HepG2 (cell line): ENCODE data around the gene TBCCD1. TPM values are rescaled to one million over a fixed set of nuclear protein-coding genes. Genes with fewer than 3 reads are reported as not detected.
A peak's percentile ranks its signal among the peaks of the same experiment; 100 is the strongest.

Source experiments
- CREM ChIP-seq, 2 experiments: sonication (generic) in 1 of 2; formaldehyde crosslinking in 1 of 2; IDR thresholded peaks; 2 replicates each; pipeline versions ENCODE4 v1.4.0 to v1.6.1; 2016 to 2020; ENCODE audit warnings: antibody characterized with exemption in 1 of 2, mild to moderate bottlenecking in 1 of 2, missing genetic modification reagents in 1 of 2
- EHMT2 ChIP-seq: fragments of 200-600 bp; sonication (generic); IDR thresholded peaks from 2 replicates; pipeline ENCODE4 v1.7.0; 2017; ENCODE audit warnings: antibody characterized with exemption, low read depth, low read length, borderline replicate concordance
- FOXC1 ChIP-seq: sonication (generic); formaldehyde crosslinking; IDR thresholded peaks from 2 replicates; pipeline ENCODE4 v1.8.0; 2022; ENCODE audit warnings: mild to moderate bottlenecking, missing genetic modification reagents, borderline replicate concordance
- HDAC1 ChIP-seq: sonication (generic); formaldehyde crosslinking; IDR thresholded peaks from 2 replicates; pipeline ENCODE4 v1.5.1; 2020; ENCODE audit warnings: mild to moderate bottlenecking, missing genetic modification reagents
- JUN ChIP-seq: sonication (generic); formaldehyde crosslinking; IDR thresholded peaks from 2 replicates; pipeline ENCODE4 v1.4.0; 2020; ENCODE audit warnings: mild to moderate bottlenecking, missing genetic modification reagents
- JUNB ChIP-seq: sonication (generic); formaldehyde crosslinking; IDR thresholded peaks from 2 replicates; pipeline ENCODE4 v1.8.0; 2022; ENCODE audit warnings: missing genetic modification reagents, mild to moderate bottlenecking, borderline replicate concordance
- KLF16 ChIP-seq, 2 experiments: sonication (generic) in 1 of 2; formaldehyde crosslinking in 1 of 2; IDR thresholded peaks; 2 replicates each; pipeline versions ENCODE4 v1.6.1 to v1.8.0; 2016 to 2023; ENCODE audit warnings: missing genetic modification reagents in 2 of 2, missing compliant biosample characterization in 1 of 2
- KLF6 ChIP-seq: IDR thresholded peaks from 2 replicates; pipeline ENCODE4 v1.8.0; 2016; ENCODE audit warnings: missing biosample characterization, missing genetic modification reagents
- MBD4 ChIP-seq: IDR thresholded peaks from 2 replicates; pipeline ENCODE4 v1.6.1; 2012; ENCODE audit warnings: low read length, inconsistent platforms, borderline replicate concordance
- MEIS1 ChIP-seq: sonication (generic); formaldehyde crosslinking; IDR thresholded peaks from 2 replicates; pipeline ENCODE4 v1.9.0; 2021; ENCODE audit warnings: mild to moderate bottlenecking, missing genetic modification reagents, moderate library complexity, borderline replicate concordance
- MTF2 ChIP-seq: sonication (generic); formaldehyde crosslinking; IDR thresholded peaks from 2 replicates; pipeline ENCODE4 v1.5.0; 2020; ENCODE audit warnings: missing genetic modification reagents, borderline replicate concordance
- PAWR ChIP-seq: sonication (generic); formaldehyde crosslinking; IDR thresholded peaks from 2 replicates; pipeline ENCODE4 v1.4.0; 2020; ENCODE audit warnings: missing genetic modification reagents, mild to moderate bottlenecking, borderline replicate concordance
- POLR2G ChIP-seq: fragments of 200-400 bp; formaldehyde crosslinking; IDR thresholded peaks from 2 replicates; pipeline ENCODE4 v1.6.1; 2018; ENCODE audit warnings: mild to moderate bottlenecking, low read depth, low read length, moderate library complexity
- RCOR2 ChIP-seq: IDR thresholded peaks from 2 replicates; pipeline ENCODE4 v1.6.1; 2016; ENCODE audit warnings: missing biosample characterization, missing genetic modification reagents
- ZBTB34 ChIP-seq: sonication (generic); formaldehyde crosslinking; IDR thresholded peaks from 2 replicates; pipeline ENCODE4 v1.8.0; 2022; ENCODE audit warnings: mild to moderate bottlenecking, missing genetic modification reagents
- ZFP91 ChIP-seq: sonication (generic); formaldehyde crosslinking; IDR thresholded peaks from 2 replicates; pipeline ENCODE4 v1.9.0; 2022; ENCODE audit warnings: missing genetic modification reagents, mild to moderate bottlenecking, borderline replicate concordance
- ZNF274 ChIP-seq: sonication (generic); formaldehyde crosslinking; IDR thresholded peaks from 2 replicates; pipeline ENCODE4 v1.5.1; 2020; ENCODE audit warnings: mild to moderate bottlenecking, missing genetic modification reagents
- ZNF317 ChIP-seq: sonication (generic); formaldehyde crosslinking; IDR thresholded peaks from 2 replicates; pipeline ENCODE4 v1.5.0; 2020; ENCODE audit warnings: mild to moderate bottlenecking, missing genetic modification reagents
- ZNF75D ChIP-seq: sonication (generic); formaldehyde crosslinking; IDR thresholded peaks from 2 replicates; pipeline ENCODE4 v1.8.1; 2023; ENCODE audit warnings: missing genetic modification reagents, mild to moderate bottlenecking, borderline replicate concordance
- ZNF878 ChIP-seq: sonication (generic); formaldehyde crosslinking; IDR thresholded peaks from 2 replicates; pipeline ENCODE4 v1.8.1; 2023; ENCODE audit warnings: mild to moderate bottlenecking, missing genetic modification reagents, moderate library complexity
- polyA plus RNA-seq, 8 experiments: library from polyadenylated mRNA; depleted of rRNA in 3 of 8; stranded (reverse) in 7 of 8; unstranded in 1 of 8; fragments of >200 nt; fragmentation: Illumina TruSeq in 4 of 8; extraction: Trizol in 4 of 8; gene quantifications; 2 replicates each; pipeline versions ENCODE4 v1.2.1 to v1.2.3, GENCODE V29; 2011 to 2016; ENCODE audit warnings: low read depth in 4 of 8, missing spikeins in 1 of 8, mixed read lengths in 1 of 8; ENCODE audit not compliant: insufficient read depth in 1 of 8
- total RNA-seq, 5 experiments: library from RNA; depleted of rRNA; stranded (reverse); fragments of >200 nt; fragmentation: Illumina TruSeq; extraction: Trizol; gene quantifications; 2 replicates each; pipeline ENCODE4 v1.2.3, GENCODE V29; 2016; ENCODE audit warnings: low read depth in 1 of 5
- TF ChIP-seq, protein P1 (sequence below): IDR thresholded peaks from 2 replicates; pipeline ENCODE4 v1.6.1; 2016
- TF ChIP-seq, protein P2 (sequence below): sonication (generic); formaldehyde crosslinking; IDR thresholded peaks from 2 replicates; pipeline ENCODE4 v1.5.0; 2020; ENCODE audit warnings: mild to moderate bottlenecking, missing genetic modification reagents, borderline replicate concordance

TBCCD1 gene
- total and polyA plus RNA-seq, 2 of the 13 experiments (the other 11 are each of a cell fraction or from before 2014, with no cell fraction given), result 13.6 to 16.2 TPM

- TF ChIP-seq, protein P1, sequence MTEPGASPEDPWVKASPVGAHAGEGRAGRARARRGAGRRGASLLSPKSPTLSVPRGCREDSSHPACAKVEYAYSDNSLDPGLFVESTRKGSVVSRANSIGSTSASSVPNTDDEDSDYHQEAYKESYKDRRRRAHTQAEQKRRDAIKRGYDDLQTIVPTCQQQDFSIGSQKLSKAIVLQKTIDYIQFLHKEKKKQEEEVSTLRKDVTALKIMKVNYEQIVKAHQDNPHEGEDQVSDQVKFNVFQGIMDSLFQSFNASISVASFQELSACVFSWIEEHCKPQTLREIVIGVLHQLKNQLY (CRISPR knock-in tag), result peak; percentile 42; the same call in 1 of the 2 replicates
- TF ChIP-seq KLF6 (CRISPR knock-in tag) (peak; percentile 42; the same call in 1 of the 2 replicates), MTF2 (CRISPR knock-in tag) (no peak), CREM (IDR thresholded peaks at IDR 0.05) (peak; percentile 88), CREM (CRISPR knock-in tag; IDR thresholded peaks at IDR 0.05) (no peak), ZBTB34 (CRISPR knock-in tag) (0 out of 2 replicates have a peak, but pooled peaks have one; percentile 43), KLF16 (CRISPR knock-in tag; IDR thresholded peaks at IDR 0.05) (peak in 1 of 2 experiments; percentile 51; a peak in 1 of 4 replicates), JUN (peak; percentile 60; the same call in 1 of the 2 replicates), ZNF274 (CRISPR knock-in tag) (no peak), EHMT2 (peak; percentile 83), POLR2G (peak; percentile 58; the same call in 1 of the 2 replicates), FOXC1 (CRISPR knock-in tag) (peak; percentile 24; the same call in 1 of the 2 replicates), HDAC1 (peak; percentile 75), RCOR2 (CRISPR knock-in tag) (peak; percentile 84), PAWR (CRISPR knock-in tag) (no peak), JUNB (CRISPR knock-in tag) (peak; percentile 96), ZNF317 (CRISPR knock-in tag) (peak; percentile 92), MEIS1 (CRISPR knock-in tag) (peak; percentile 56; the same call in 1 of the 2 replicates), ZNF75D (CRISPR knock-in tag) (no peak), MBD4 (peak; percentile 86; the same call in 1 of the 2 replicates), ZFP91 (CRISPR knock-in tag) (peak; percentile 34; the same call in 1 of the 2 replicates), ZNF878 (CRISPR knock-in tag) (no peak)
- TF ChIP-seq, protein P2, sequence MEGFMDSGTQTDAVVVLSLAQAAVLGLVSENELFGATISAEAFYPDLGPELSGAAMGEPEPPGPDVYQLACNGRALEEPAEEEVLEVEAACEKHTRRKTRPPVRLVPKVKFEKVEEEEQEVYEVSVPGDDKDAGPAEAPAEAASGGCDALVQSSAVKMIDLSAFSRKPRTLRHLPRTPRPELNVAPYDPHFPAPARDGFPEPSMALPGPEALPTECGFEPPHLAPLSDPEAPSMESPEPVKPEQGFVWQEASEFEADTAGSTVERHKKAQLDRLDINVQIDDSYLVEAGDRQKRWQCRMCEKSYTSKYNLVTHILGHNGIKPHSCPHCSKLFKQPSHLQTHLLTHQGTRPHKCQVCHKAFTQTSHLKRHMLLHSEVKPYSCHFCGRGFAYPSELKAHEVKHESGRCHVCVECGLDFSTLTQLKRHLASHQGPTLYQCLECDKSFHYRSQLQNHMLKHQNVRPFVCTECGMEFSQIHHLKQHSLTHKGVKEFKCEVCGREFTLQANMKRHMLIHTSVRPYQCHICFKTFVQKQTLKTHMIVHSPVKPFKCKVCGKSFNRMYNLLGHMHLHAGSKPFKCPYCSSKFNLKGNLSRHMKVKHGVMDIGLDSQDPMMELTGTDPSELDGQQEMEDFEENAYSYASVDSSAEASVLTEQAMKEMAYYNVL (CRISPR knock-in tag), result peak; percentile 36; the same call in 1 of the 2 replicates
Observed at GRCh38 chr3:186605561-186606545, 38.7 kb upstream of the TBCCD1 start (continued).
